H1 (cell line): Measurements from ENCODE around the gene OS9. TPM values are rescaled to one million over a fixed set of nuclear protein-coding genes. Genes with fewer than 3 reads are reported as not detected.

Source experiments
- CTCF ChIA-PET: fragments of 300-600 bp; sonication (Branson Sonifier 250); formaldehyde crosslinking; loops from one replicate; lab custom pipeline; 2021; ENCODE audit not compliant: partially characterized antibody; lab: Charles Lee
- POLR2A ChIA-PET: fragments of 300-600 bp; sonication (Branson Sonifier 250); formaldehyde crosslinking; loops from one replicate; lab custom pipeline; 2021; ENCODE audit warnings: inconsistent platforms; ENCODE audit not compliant: partially characterized antibody; lab: Charles Lee
- DNase-seq, 2 experiments: peaks; one replicate each; pipeline versions ENCODE4 v3.0.0 to v3.0.0-alpha.2; 2010 to 2022; ENCODE audit warnings: low spot score in 2 of 2, low read depth in 1 of 2, mixed read lengths in 1 of 2
- FAIRE-seq: peaks from 2 replicates; lab custom pipeline; 2011; peaks lifted over from hg19 to GRCh38; lab: Jason Lieb, UNC
- H2AFZ ChIP-seq: 2 replicates; pipeline ENCODE4 v1.8.1; 2012; ENCODE audit warnings: low read length, inconsistent platforms
- H2AK5ac ChIP-seq: 2 replicates; pipeline ENCODE4 v1.6.1; 2013; ENCODE audit warnings: low read depth, low read length
- H2BK120ac ChIP-seq: replicated peaks from 2 replicates; pipeline ENCODE3; 2013; ENCODE audit warnings: low read depth, low read length, inconsistent platforms
- H2BK12ac ChIP-seq: 2 replicates; pipeline ENCODE4 v1.6.1; 2013; ENCODE audit warnings: low read depth, low read length
- H2BK15ac ChIP-seq: 2 replicates; pipeline ENCODE4 v1.6.1; 2013; ENCODE audit warnings: low read length
- H2BK20ac ChIP-seq: 2 replicates; pipeline ENCODE4 v1.6.1; 2013; ENCODE audit warnings: low read length
- H2BK5ac ChIP-seq: 2 replicates; pipeline ENCODE4 v1.6.1; 2013; ENCODE audit warnings: low read depth, low read length
- H3K14ac ChIP-seq: 2 replicates; pipeline ENCODE4 v1.6.1; 2013; ENCODE audit warnings: inconsistent platforms; ENCODE audit not compliant: insufficient read length
- H3K18ac ChIP-seq: 2 replicates; pipeline ENCODE4 v1.6.1; 2013; ENCODE audit warnings: low read length; ENCODE audit errors: extremely low read depth
- H3K23ac ChIP-seq: 2 replicates; pipeline ENCODE4 v1.6.1; 2013; ENCODE audit warnings: inconsistent platforms; ENCODE audit not compliant: insufficient read length
- H3K23me2 ChIP-seq: 2 replicates; pipeline ENCODE4 v1.6.1; 2013; ENCODE audit warnings: low read depth, low read length
- H3K27ac ChIP-seq: 2 replicates; pipeline ENCODE4 v1.6.1; 2011; ENCODE audit warnings: low read depth, low read length, inconsistent platforms
- H3K27me3 ChIP-seq, 4 experiments: replicated peaks in 1 of 4; 1 replicate in 1 of 4; 2 replicates in 3 of 4; pipeline versions ENCODE4 v1.6.1 to v1.8.1; 2011 to 2013; ENCODE audit warnings: low read length in 3 of 4, mild to moderate bottlenecking in 3 of 4, inconsistent platforms in 2 of 4, mixed read lengths in 2 of 4, moderate library complexity in 1 of 4; ENCODE audit not compliant: control insufficient read depth in 3 of 4, insufficient read depth in 3 of 4; ENCODE audit errors: extremely low read depth in 1 of 4
- H3K36me3 ChIP-seq, 4 experiments: 2 replicates each; pipeline versions ENCODE4 v1.6.1 to v1.8.1; 2011 to 2013; ENCODE audit warnings: mild to moderate bottlenecking in 4 of 4, low read length in 3 of 4, moderate library complexity in 2 of 4, control low read depth in 1 of 4, inconsistent platforms in 1 of 4; ENCODE audit not compliant: insufficient read depth in 4 of 4, control insufficient read depth in 2 of 4
- H3K4ac ChIP-seq: replicated peaks from 2 replicates; pipeline ENCODE3; 2013; ENCODE audit warnings: low read length, low read depth, mixed read lengths, inconsistent platforms; ENCODE audit not compliant: insufficient read length
- H3K4me1 ChIP-seq, 4 experiments: replicated peaks in 1 of 4; 1 replicate in 1 of 4; 2 replicates in 3 of 4; pipeline versions ENCODE4 v1.6.1 to v1.8.1; 2011 to 2013; ENCODE audit warnings: low read length in 3 of 4, inconsistent platforms in 2 of 4, mixed read lengths in 1 of 4; ENCODE audit not compliant: insufficient read depth in 4 of 4, control insufficient read depth in 3 of 4
- H3K4me2 ChIP-seq, 2 experiments: 2 replicates each; pipeline versions ENCODE4 v1.6.1 to v1.8.1; 2011 to 2013; ENCODE audit warnings: low read depth in 2 of 2, low read length in 2 of 2, control low read depth in 1 of 2, inconsistent platforms in 1 of 2, mild to moderate bottlenecking in 1 of 2; ENCODE audit not compliant: insufficient read depth in 1 of 2
- H3K4me3 ChIP-seq, 4 experiments: fragments of 200-600, 300-600 bp in 1 of 4; sonication (generic), shearing (Covaris generic), sonication (Bioruptor Twin) in 1 of 4; 2 replicates each; pipeline versions ENCODE4 v1.5.1 to v1.8.1; 2011 to 2016; ENCODE audit warnings: low read length in 4 of 4, low read depth in 3 of 4, control low read depth in 2 of 4, inconsistent platforms in 2 of 4, mild to moderate bottlenecking in 2 of 4, mixed read lengths in 1 of 4, moderate library complexity in 1 of 4; ENCODE audit not compliant: insufficient read depth in 2 of 4; ENCODE audit errors: extremely low read depth in 1 of 4
- H3K56ac ChIP-seq: replicated peaks from 2 replicates; pipeline ENCODE3; 2013; ENCODE audit warnings: low read depth, mild to moderate bottlenecking, mixed read lengths, low read length, inconsistent platforms; ENCODE audit not compliant: insufficient read length
- H3K79me1 ChIP-seq: 2 replicates; pipeline ENCODE4 v1.6.1; 2013; ENCODE audit warnings: low read depth, low read length, control low read depth
- H3K79me2 ChIP-seq, 2 experiments: 2 replicates each; pipeline versions ENCODE4 v1.6.1 to v1.8.1; 2012 to 2013; ENCODE audit warnings: low read length in 2 of 2, mild to moderate bottlenecking in 2 of 2, inconsistent platforms in 1 of 2; ENCODE audit not compliant: insufficient read depth in 2 of 2, control insufficient read depth in 1 of 2
- H3K9ac ChIP-seq, 4 experiments: replicated peaks in 1 of 4; 1 replicate in 1 of 4; 2 replicates in 3 of 4; pipeline versions ENCODE4 v1.6.1 to v1.8.1; 2011 to 2013; ENCODE audit warnings: low read depth in 3 of 4, low read length in 3 of 4, control low read depth in 2 of 4, mild to moderate bottlenecking in 2 of 4, moderate library complexity in 2 of 4, inconsistent platforms in 1 of 4; ENCODE audit errors: extremely low read depth in 1 of 4
- H3K9me3 ChIP-seq, 2 experiments: 2 replicates each; pipeline versions ENCODE4 v1.6.1 to v1.8.1; 2012 to 2013; ENCODE audit warnings: mild to moderate bottlenecking in 2 of 2, moderate library complexity in 2 of 2, control low read depth in 1 of 2, inconsistent platforms in 1 of 2, low read depth in 1 of 2, low read length in 1 of 2, mixed read lengths in 1 of 2; ENCODE audit not compliant: insufficient read depth in 2 of 2
- H4K20me1 ChIP-seq, 2 experiments: replicated peaks in 1 of 2; 2 replicates each; pipeline versions ENCODE3 to v1.8.1; 2011 to 2013; ENCODE audit warnings: inconsistent platforms in 2 of 2, low read length in 2 of 2, mild to moderate bottlenecking in 1 of 2; ENCODE audit not compliant: insufficient read depth in 2 of 2, control insufficient read depth in 1 of 2
- H4K5ac ChIP-seq: 2 replicates; pipeline ENCODE4 v1.6.1; 2013; ENCODE audit warnings: low read length, low read depth, mixed read lengths, inconsistent platforms; ENCODE audit not compliant: insufficient read length
- H4K8ac ChIP-seq: 2 replicates; pipeline ENCODE4 v1.8.0; 2013; ENCODE audit warnings: mild to moderate bottlenecking, moderate library complexity, low read length, inconsistent platforms; ENCODE audit not compliant: insufficient read depth; ENCODE audit errors: extremely low read depth
- H4K91ac ChIP-seq: replicated peaks from 2 replicates; pipeline ENCODE3; 2013; ENCODE audit warnings: low read length, mixed read lengths, inconsistent platforms; ENCODE audit not compliant: insufficient read length
- CREB1 ChIP-seq: IDR thresholded peaks from 2 replicates; pipeline ENCODE4 v1.6.1; 2012; ENCODE audit warnings: inconsistent platforms
- KDM4A ChIP-seq: IDR thresholded peaks from one replicate; pipeline ENCODE4 v1.7.1; 2012; ENCODE audit warnings: low read depth, mild to moderate bottlenecking, moderate library complexity, low read length, inconsistent platforms; ENCODE audit not compliant: severe bottlenecking
- POLR2A ChIP-seq, 2 experiments: IDR thresholded peaks; 1 replicate in 1 of 2; 2 replicates in 1 of 2; pipeline ENCODE4 v1.6.1; 2011; ENCODE audit warnings: low read depth in 2 of 2, low read length in 2 of 2, mild to moderate bottlenecking in 2 of 2; ENCODE audit errors: control extremely low read depth in 1 of 2
- WGBS, 2 experiments: shearing (Covaris generic) in 1 of 2; methylation state at CpG; one replicate each; pipeline versions ENCODE4 v1.1.6 to v1.1.7; 2013 to 2015; ENCODE audit warnings: low lambda C conversion rate in 2 of 2, mixed read lengths in 2 of 2, inconsistent platforms in 1 of 2, low coverage in 1 of 2, missing lambda C conversion rate in 1 of 2; ENCODE audit not compliant: insufficient replicate concordance in 2 of 2, insufficient coverage in 1 of 2, insufficient read length in 1 of 2; ENCODE audit errors: extremely low coverage in 1 of 2, missing lambda C conversion rate in 1 of 2; 5-methylcytosine and 5-hydroxymethylcytosine counted together
- polyA plus RNA-seq, 7 experiments: library from polyadenylated mRNA; depleted of rRNA in 3 of 7; stranded (reverse) in 5 of 7; unstranded in 2 of 7; fragments of >200 nt in 5 of 7; fragments of 200-250 nt in 2 of 7; gene quantifications; 1 replicate in 5 of 7; 2 replicates in 1 of 7; 4 replicates in 1 of 7; pipeline versions ENCODE4 v1.2.1 to v1.2.3, GENCODE V29; 2011 to 2013; ENCODE audit warnings: missing spikeins in 2 of 7, mixed read lengths in 2 of 7
- total RNA-seq: library from RNA; stranded (reverse); fragmentation: NEBNext Ultra II Directional; extraction: Animal tissue kit (Norgen Biotek cat#: 25700); gene quantifications from 2 replicates; pipeline ENCODE4 v1.2.1, GENCODE V29; 2021

The OS9 gene
- total and polyA plus RNA-seq, 2 of the 8 experiments (the other 6 are each of a cell fraction or from before 2014, with no cell fraction given): 71.0 to 108 TPM

- Histone ChIP-seq H3K23me2 (peaks cover 18% of the 10 kb centered on the region), H2BK12ac (0 out of 2 replicates have a peak overlapping the region, but pooled peaks have one; percentile 11), H2BK120ac (no peak overlapping the region), H2AFZ (no peak overlapping the region), H3K79me1 (peaks cover 15% of the 10 kb centered on the region; the same call in 1 of the 2 replicates), H3K56ac (peak overlapping the region; percentile 52), H2BK20ac (no peak overlapping the region), H3K4me3 (peak overlapping the region; percentile 96 to 99 (median 98)), H3K27me3 (peaks cover 8 to 20% (median 14%) of the 10 kb centered on the region in 4 experiments), H3K27ac (peak overlapping the region; percentile 86), H3K9ac (peak overlapping the region; percentile 74 to 99 (median 96)), H3K14ac (peak overlapping the region; percentile 81), H3K36me3 (peaks cover 21 to 43% (median 33%) of the 10 kb centered on the region in 4 experiments), H4K20me1 (peaks cover 2 to 3% of the 10 kb centered on the region in 2 experiments), H3K4ac (peak overlapping the region; percentile 47), H3K23ac (peak overlapping the region; percentile 7), H3K4me2 (peak overlapping the region; percentile 95 to 96), H4K8ac (peak overlapping the region; percentile 97), H2AK5ac (peak overlapping the region; percentile 66; the same call in 1 of the 2 replicates), H2BK15ac (no peak overlapping the region), H3K79me2 (peaks cover 12 to 20% of the 10 kb centered on the region in 2 experiments), H3K4me1 (peaks cover 3 to 22% (median 6%) of the 10 kb centered on the region in 4 experiments; a peak in 6 of 7 replicates), H2BK5ac (peak overlapping the region; percentile 87), H4K5ac (peak overlapping the region; percentile 30), H3K18ac (0 out of 2 replicates have a peak overlapping the region, but pooled peaks have one; percentile 81), H4K91ac (no peak overlapping the region), H3K9me3 (no peaks in the 10 kb centered on the region)
- FAIRE-seq (no peak), DNase-seq (no peak)
- 18% methylated on average over 8 of the region's 8 CpGs; no CpG with 5 or more reads in 1 of the 2 experiments for WGBS, 2 experiments
- no peak for TF ChIP-seq CREB1
- TF ChIP-seq POLR2A (IDR thresholded peaks at IDR 0.05; ENCODE audit: control extremely low read depth in 1 of 2, low read depth in 2 of 2, low read length in 2 of 2): peak; percentile 17 to 20; a peak in 2 of 3 replicates
- peak; percentile 16 for TF ChIP-seq KDM4A
- ChIA-PET CTCF (interaction anchor here (1.6 kb wide), 1 partner anchor 10 kb away, joined by 8 read pairs; no protein-coding TSS in a partner anchor), POLR2A (interaction anchor here (1.0 to 5.3 kb wide), 7 partner anchors 11 to 142 kb away, joined by 3 to 25 read pairs (median 4); partner anchors contain the start of genes AGAP2 and CYP27B1)
Observed at GRCh38 chr12:57751432-57751787, 57.5 kb downstream of the OS9 start.
